HG02642 (cell line): ENCODE measurements around the gene PCDHB16.
"Not testable (repeated sequence)": the region's sequence is repeated elsewhere in the genome, so short reads cannot be mapped to it uniquely, and the experiment has no call there.

Experiments used
- ATAC-seq: cut with Tn5 transposase; IDR thresholded peaks from one replicate; pipeline ENCODE4 v1.9.1; 2021; ENCODE audit warnings: mild to moderate bottlenecking; ENCODE audit not compliant: unreplicated experiment, poor library complexity

PCDHB16 gene

GRCh38 chr5:141224844-141225243 is 42.7 kb downstream of the PCDHB16 start:
- not testable (repeated sequence) for ATAC-seq

- ATAC-seq, result not testable (repeated sequence)
Observed at GRCh38 chr5:141225421-141225820, 43.2 kb downstream of the PCDHB16 start.

DNA sequence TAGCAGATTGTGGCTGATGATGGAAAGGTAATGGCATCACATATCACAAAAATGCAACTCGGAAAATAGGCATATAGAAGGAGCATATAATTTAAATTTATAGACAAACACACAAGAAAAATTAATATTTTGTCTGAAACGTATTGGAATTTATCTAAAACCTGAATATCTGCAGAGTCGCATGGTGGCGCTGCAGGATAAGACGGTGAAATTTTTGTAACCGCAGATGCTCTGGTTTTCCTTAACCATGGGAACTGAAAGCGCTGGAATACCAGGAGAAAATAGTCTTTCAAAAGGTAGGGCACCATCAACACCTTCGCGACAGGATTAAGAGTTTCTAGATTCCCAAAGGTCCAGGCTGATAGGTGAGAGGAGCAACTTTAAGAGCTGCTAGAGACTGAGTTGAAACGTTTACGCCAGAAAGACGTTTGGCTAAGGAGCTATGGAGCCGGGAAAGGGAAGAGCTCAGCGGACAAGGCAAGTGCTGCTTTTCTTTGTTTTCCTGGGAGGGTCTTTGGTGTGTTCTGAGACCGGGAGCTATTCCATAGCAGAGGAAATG is 52.0 kb downstream of the PCDHB16 start:
- ATAC-seq, result no peak
